HG03039 (cell line): ENCODE data around the gene SEC22A.
A peak's percentile ranks its signal among the peaks of the same experiment; 100 is the strongest.

Experiments used
- ATAC-seq: cut with Tn5 transposase; IDR thresholded peaks from one replicate; pipeline ENCODE4 v1.9.1; 2021; ENCODE audit warnings: mild to moderate bottlenecking, moderate library complexity; ENCODE audit not compliant: unreplicated experiment

The SEC22A gene

DNA sequence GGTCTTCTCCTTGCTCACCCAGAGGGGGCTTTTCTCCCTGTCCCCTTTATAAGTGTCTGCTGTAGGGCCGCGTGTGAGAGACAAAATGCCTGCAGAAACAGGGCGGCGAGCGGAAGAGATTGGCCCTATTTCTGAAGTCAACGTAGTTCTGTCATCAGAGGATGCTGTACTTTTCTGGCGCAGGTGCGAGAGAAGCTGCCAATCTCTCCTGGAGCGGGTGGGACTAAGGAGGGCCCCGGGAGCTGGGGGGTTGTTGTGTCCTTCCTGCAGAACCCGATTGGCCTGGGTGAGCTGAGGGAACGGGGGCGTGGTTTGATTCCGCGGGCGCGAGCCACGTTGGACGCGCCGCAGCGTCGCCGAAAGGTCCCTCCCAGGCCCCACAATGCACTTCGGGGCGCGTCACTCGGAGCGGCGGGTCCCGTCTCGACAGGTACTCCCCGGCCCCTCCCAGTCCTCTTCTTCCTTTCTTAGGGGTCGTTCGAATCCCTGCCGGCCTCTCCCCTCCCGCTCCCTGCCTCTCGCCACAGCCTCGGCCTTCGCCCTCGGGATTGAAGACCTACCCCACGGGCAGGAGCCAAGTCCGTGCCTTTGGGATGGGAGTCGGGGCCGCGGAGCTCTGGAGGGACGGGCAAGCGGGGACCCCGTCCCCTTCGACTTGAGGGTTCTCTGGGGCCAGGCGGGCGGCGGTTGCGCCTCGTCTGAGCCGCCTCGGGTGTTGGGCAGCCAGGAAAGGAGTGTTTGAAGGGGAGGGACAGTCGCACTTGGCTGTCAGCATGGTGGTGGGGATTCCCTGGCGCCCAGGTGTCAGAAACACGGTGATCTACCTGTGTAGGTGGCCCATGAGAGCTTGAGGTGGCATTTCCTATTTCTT is at the start of gene SEC22A:
TSS of gene SEC22A (plus strand) at position 387 of the 871 bp plus-strand sequence. CDS start 7,275 bp downstream, outside the sequence.
- ATAC-seq, result peak; percentile 99

GRCh38 chr3:123152687-123153086 is 49.1 kb upstream of the SEC22A start:
- ATAC-seq, result no peak

DNA sequence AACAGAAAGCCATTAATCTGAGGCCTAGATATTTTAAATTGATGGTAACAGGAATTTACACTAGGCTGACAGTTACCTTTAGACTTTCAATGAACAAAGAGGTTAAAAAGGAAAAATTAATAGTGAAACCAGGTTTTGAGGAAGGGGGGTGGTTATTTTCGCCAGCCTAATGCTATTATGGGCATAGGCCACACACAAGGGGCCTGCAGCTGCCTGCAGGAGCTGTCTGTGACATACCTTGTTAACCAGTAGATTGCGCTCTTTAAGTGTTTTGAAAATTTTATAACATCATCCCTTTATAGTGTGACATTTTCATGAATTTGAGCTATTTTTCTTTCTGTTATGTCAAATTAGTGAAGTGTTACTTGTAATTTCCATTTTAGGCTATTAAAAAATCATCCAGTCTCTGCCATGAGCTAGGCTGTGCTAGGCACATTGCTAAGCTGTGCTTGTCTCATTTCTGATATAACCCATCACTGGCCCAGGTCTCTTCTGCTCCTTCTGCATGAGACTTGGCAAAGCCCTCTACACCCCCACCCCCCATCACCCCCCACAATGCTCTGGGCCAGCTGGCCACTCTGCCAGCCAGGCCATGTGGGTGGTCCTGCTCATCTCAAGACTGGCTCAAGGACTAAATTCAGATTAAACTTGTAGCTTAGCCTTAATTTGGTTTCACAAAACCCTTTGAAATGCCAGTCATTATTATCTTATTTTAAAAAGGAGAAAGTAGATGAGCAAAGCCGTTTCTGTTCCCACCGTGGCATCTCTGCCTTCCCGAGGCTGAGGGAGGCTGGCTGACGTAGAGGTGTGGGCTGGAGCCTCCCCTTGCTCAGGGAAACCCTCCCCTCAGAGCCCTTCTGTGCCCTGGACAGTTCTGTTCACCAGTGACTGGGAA is 48.4 kb upstream of the SEC22A start:
- ATAC-seq, result no peak

- no peak for ATAC-seq
Measured at GRCh38 chr3:123154020-123154985, 47.4 kb upstream of the SEC22A start.

DNA sequence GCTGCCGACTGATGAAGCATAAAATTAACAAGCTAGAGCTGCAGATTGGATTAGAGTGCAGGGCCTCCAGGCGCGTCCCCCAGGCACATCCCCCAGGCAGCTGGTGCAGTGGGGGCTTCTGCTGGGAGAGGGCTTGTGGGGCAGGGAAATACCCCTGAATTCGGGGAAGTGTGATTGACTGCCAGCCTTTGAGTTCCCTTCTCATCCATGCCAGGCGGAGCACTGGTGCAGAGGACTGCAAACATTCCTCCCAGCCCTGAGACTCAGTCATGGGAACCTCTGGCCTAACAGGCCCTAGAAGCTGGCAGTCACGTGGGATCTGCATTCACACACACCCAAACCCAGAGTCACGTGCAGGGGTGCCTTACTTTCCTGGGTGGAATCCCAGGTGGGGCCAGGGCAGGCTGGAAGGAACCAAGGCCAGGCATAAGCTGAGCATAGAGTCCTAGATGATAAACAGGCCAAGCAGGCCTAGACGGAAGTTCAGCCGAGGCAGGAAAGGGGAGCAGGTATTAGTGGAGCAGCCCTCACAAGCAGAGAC is 46.2 kb upstream of the SEC22A start:
- ATAC-seq, result no peak

DNA sequence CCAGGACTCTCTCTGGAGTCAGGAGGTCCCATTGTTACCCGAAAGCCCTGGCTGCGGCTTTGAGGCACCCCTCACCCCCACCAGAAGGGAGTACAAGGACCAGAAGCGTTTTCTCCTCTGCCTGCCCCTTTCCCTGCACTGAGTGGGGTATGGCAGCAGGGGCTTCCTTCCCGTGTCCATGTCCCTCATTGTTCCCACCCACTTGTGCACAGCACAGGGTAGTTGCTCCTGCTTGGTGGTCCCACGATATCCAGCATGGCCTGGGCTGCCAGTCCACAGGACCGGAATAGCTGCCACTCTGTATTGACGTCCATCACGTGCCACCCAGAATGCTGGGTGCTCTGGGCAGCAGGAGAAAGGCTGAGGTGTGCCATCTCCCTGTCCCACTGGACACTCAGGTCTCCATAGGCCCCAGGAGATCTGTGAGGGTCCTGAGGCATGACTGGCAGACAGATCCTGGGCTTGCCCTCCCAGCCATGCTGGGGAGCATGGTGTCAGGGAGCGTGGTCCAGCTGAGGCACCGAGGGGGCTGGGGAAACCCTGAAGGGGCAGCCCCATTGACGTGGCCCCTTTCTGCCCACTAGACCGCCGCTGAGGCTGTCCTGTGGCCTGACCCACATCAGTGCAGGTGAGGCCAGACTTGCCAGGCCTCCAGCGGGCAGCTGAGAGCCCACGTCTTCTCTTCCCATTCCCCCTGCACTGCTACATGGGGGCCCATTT is 45.3 kb upstream of the SEC22A start:
- ATAC-seq, result no peak

DNA sequence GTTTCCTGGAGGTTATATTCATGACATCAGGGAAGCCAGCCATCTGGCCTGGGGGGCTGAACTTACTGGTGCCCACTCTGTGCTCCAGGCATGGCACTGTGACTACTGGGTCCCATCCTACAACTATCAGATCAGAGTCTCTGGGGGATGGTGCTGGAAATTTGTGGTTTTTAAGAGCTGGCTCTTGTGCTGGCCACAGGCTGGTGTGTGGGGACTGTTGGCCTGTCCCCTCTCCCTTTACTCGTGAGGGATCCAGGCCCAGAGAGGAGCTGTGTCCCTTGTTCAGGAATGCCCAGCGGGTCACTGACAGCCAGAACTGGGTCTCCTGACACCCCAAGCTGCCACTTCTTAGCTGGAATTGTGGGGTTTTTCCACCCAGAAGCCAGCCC is 44.5 kb upstream of the SEC22A start:
- no peak for ATAC-seq

DNA sequence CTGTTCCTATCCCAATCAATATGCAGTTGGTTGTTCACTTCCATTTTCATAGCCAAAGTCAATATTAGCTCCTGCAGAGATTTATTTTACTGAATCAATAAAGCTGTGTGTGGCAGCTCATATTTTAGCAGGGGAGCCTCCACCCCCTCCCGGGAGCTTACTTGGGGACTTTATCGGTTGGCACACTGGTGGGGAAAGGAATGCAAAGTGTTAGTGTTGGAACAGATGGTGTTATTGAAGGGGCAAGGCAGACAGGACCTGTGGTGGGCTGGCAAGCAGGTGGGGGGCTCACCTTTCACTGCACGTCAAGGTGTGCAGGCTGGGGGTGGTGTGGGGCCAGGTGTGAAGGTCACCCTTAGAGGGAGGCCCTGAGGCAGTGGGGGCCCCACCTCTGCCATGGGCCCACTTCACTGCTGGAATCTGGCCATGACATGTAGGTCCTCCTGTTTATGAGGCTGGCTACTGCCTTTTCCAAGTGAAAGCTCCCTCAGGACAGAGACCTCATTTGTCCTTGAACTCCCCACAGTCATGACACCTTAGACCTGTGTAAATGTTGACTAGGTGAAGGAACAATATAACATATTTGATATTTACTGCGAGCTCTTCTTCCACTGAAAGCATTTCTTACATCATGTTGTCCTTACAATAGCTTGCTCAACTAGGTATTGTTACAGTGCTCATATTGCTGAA is 44.0 kb upstream of the SEC22A start:
- no peak for ATAC-seq

DNA sequence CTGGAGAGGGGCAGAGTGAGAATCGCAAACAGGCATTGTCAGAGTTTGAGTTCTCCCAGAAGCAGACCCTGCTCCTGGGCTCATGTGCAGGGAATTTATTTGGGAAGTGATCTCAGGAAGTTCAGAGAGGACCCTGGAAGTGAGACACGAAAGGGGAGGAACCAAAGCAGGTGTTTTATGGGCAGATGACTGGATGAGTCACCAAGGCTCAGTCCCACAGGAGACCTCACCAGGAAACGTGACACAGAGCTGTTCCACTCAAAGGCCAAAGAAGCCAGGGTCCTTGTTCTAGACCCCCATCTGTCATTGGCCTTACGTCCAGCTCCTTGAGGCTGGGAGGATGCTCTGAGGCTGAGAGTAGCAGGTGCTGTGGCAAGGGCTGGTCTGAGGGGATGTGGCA is 43.4 kb upstream of the SEC22A start:
- no peak for ATAC-seq

DNA sequence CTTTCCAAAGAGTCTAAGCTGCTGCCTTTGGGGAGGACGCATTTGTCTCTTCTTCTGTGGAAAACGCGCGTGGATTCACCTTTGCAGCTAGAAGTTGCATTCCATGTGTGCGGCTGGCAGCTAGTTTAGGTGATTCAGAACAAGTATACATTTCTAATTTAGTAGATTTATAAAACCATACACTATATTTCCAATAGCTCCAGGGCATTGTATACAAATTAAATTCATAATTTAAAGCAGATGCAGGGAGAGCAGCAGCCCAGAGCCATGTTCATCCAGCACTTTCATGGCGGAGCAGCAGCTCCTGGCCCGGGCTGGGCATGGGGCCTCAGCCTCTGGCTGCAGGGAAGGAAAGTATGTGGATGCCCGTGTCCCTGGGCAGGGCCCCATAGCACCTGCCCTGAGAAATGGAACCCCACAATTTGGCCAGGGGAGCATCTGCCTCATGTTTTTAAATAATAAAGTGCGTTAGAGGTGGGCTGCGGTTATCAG is 42.8 kb upstream of the SEC22A start:
- no peak for ATAC-seq

- no peak for ATAC-seq
Measured at GRCh38 chr3:123159926-123160635, 41.7 kb upstream of the SEC22A start.

- ATAC-seq, result no peak
Measured at GRCh38 chr3:123161167-123161566, 40.6 kb upstream of the SEC22A start.

- no peak for ATAC-seq
Measured at GRCh38 chr3:123163141-123163540, 38.6 kb upstream of the SEC22A start.

DNA sequence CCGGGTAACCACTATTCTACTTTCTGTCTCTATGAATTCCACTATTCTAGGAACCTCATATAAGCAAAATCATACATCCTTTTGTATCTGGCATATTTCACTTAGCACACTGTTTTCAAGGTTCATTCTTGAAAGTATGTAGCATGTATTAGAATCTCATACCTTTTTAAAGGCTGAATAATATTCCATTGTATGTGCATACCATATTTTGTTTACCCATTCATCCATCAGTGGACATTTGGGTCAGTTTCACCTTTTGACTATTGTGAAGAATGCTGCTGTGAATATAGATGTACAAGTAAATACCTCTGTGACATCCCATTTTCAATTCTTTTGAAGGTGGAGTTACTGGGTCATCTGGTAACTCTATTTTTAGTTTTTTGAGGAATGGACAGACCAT is 36.6 kb upstream of the SEC22A start:
- ATAC-seq, result no peak

DNA sequence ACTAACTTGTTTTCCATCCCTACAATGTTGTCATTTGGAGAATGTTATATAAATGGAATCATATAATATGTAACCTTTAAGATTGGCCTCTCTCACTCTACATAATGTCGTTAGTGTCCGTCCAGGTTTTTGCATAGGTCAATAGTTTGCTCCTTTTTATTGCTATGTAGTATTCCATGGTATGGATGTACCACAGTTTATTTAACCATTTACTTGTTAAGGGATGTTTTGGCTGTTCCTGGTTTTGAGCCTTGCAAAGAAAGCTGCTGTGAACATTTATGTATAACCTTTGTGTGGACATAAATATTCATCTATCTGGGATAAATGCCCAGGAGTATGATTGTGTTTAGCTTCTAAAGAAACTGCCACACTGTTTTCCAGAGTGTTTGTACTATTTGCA is 34.1 kb upstream of the SEC22A start:
- no peak for ATAC-seq

- ATAC-seq, result no peak
Measured at GRCh38 chr3:123168122-123168521, 33.6 kb upstream of the SEC22A start.

DNA sequence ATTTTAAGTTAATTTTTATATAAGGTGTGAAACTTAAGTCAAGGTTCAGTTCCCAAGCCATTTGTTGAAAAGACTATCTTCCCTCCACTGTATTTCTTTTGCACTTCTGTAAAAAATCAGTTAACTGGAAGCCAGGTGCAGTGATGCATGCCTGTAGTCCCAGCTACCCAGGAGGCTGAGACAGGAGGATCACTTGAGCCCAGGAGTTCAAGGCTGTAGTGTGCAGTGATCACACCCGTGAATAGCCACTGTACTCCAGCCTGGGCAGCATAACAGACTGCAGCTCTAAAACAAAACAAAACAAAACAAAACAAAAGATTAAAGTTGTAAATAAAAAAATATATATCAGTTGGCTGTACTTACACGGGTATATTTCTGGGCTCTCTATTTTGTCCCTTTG is 33.1 kb upstream of the SEC22A start:
- no peak for ATAC-seq

DNA sequence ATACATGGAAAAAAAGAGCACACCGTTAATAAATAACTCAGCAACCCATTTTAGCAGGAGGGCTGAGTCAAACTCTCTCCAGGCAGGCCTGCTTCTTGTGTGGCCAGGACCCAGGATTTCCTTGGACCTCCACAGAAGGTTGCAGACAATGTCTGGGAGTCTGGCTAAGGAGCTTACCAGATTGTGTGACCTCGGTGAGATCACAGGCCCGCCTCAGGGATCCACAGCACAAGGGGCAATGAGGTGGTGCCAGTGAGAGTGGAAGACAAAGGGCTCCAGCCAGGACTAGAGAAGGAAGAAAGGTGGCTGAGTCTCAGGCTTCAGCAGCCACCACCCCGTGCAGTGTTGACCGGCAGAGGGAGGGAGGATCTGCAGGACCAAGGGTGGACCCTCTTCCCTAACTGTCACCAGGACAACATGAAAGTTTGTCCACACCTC is 32.2 kb upstream of the SEC22A start:
- no peak for ATAC-seq
